ENCODE data around the gene SPAG9. TPM values are rescaled to one million over a fixed set of nuclear protein-coding genes. Genes with fewer than 3 reads are reported as not detected.
A peak's percentile ranks its signal among the peaks of the same experiment; 100 is the strongest.

SPAG9 gene
- total RNA-seq, 1 donor from 2014 or later = 48.2 TPM

DNA sequence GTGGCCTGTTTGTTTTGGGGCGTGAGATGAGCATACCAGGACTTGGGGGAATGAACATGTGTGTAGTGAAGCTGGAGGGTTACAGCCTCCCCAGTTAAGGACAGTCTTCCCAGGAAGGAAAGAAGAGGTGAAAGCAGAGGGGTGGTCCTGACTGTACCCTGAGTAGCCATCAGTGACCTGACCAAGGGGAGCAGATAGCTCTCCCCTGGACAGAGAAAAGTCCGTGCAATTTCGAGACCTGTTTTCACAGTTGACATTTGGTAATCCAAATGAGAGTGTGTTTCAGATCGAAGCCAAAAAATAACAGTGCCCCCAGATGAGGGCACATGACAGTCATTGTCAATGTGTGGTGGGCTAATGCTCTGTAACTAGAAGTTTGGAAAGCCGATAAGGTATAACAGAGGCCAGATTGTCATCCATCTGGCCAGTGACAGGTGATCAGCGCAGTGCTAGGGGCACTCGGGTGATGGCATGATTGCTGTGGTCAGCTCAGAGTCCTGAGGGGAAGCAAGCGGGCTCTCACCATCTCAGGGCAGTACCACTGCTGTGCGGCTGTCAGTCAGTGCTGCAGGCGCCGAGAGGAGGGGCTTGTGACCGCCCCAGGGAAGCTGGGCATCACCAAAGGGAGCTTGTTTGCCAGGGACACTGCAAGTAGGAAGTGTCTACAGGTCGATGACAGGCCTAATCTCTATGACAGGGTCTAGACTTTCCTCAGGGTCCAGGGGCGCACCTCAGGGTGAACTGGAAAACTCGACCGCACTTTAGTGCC lies 44.4 kb upstream of the SPAG9 start:
- TF ChIP-seq, protein P1, sequence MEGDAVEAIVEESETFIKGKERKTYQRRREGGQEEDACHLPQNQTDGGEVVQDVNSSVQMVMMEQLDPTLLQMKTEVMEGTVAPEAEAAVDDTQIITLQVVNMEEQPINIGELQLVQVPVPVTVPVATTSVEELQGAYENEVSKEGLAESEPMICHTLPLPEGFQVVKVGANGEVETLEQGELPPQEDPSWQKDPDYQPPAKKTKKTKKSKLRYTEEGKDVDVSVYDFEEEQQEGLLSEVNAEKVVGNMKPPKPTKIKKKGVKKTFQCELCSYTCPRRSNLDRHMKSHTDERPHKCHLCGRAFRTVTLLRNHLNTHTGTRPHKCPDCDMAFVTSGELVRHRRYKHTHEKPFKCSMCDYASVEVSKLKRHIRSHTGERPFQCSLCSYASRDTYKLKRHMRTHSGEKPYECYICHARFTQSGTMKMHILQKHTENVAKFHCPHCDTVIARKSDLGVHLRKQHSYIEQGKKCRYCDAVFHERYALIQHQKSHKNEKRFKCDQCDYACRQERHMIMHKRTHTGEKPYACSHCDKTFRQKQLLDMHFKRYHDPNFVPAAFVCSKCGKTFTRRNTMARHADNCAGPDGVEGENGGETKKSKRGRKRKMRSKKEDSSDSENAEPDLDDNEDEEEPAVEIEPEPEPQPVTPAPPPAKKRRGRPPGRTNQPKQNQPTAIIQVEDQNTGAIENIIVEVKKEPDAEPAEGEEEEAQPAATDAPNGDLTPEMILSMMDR (conservative IDR thresholded peaks at IDR 0.05; ENCODE audit: low read depth, low read length) = no peak
- H3K4me3 ChIP-seq (ENCODE audit: low read depth, low read length) = peak overlapping the region; percentile 95
- DNase-seq (ENCODE audit: low read depth) = no peak

DNA sequence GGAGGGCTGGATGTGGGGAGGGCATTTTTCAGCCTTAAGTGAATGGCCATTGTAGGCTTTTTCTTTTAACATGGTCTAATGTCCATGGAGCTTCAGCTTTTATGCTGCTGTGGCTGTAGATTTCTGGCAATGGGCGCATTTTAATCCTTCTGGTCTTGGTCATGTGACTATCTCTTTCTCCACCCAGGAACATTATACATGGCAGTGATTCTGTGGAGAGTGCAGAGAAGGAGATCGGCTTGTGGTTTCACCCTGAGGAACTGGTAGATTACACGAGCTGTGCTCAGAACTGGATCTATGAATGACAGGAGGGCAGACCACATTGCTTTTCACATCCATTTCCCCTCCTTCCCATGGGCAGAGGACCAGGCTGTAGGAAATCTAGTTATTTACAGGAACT lies 40.9 kb upstream of the SPAG9 start:
- no peak overlapping the region for H3K4me3 ChIP-seq (ENCODE audit: low read depth, low read length)
- DNase-seq (ENCODE audit: low read depth) = no peak
- TF ChIP-seq, protein P1 (conservative IDR thresholded peaks at IDR 0.05; ENCODE audit: low read depth, low read length) = no peak

DNA sequence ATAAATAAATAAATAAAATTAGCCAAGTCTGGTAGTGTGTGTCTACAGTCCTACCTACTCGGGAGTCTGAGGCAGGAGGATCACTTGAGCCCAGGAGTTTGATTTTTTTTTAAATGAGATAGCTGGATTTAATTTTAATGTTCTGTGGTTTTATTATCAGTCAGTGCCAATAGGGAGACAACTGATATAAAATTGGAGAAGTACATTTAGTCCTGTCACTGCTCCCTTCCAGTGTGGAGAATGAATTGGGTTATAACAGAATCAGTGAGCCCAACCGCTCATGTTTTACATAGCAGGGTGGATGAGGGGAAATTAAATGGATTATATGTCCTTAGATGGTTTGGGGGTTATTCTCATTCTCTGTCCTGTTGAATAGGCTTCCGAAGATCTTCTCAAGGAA lies 38.9 kb upstream of the SPAG9 start:
- TF ChIP-seq, protein P1 (conservative IDR thresholded peaks at IDR 0.05; ENCODE audit: low read depth, low read length) = no peak
- DNase-seq (ENCODE audit: low read depth) = no peak
- H3K4me3 ChIP-seq (ENCODE audit: low read depth, low read length) = no peak overlapping the region

DNA sequence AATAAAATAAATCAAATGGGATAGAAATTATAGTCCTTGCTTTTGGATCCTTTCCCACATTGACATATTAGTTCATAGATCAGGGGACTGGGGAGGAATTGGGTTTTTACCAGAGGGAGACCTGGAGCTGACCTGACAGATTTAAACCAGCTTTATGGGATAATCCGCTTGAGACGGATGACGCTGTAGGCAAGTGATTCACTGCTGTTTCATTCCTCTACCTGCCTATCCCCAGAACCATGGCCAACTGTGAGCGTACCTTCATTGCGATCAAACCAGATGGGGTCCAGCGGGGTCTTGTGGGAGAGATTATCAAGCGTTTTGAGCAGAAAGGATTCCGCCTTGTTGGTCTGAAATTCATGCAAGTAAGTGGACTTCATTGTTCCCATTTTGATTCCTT lies 34.7 kb upstream of the SPAG9 start:
- TF ChIP-seq, protein P1 (conservative IDR thresholded peaks at IDR 0.05; ENCODE audit: low read depth, low read length) = no peak
- H3K4me3 ChIP-seq (ENCODE audit: low read depth, low read length) = no peak overlapping the region
- no peak for DNase-seq (ENCODE audit: low read depth)

DNA sequence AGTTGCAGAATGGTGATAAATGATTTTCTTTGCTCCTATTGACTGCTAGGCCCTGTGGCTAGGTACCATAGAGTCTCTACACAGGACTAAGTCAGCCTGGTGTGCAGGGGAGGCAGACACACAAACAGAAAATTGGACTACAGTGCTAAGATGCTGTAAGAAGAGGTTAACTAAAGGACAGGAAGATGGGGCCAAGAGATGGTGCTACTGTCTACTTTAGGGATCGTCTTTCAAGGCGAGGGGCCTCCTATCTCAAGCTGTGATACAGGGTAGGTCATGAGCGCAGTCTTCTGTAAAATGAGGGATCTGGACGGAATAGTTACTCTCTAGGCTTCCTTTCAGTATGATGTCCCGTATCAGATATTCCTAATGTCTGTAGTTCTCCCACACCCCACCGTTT lies 33.5 kb upstream of the SPAG9 start:
- TF ChIP-seq, protein P1 (conservative IDR thresholded peaks at IDR 0.05; ENCODE audit: low read depth, low read length) = no peak
- peak overlapping the region; percentile 80 for H3K4me3 ChIP-seq (ENCODE audit: low read depth, low read length)
- DNase-seq (ENCODE audit: low read depth) = no peak

DNA sequence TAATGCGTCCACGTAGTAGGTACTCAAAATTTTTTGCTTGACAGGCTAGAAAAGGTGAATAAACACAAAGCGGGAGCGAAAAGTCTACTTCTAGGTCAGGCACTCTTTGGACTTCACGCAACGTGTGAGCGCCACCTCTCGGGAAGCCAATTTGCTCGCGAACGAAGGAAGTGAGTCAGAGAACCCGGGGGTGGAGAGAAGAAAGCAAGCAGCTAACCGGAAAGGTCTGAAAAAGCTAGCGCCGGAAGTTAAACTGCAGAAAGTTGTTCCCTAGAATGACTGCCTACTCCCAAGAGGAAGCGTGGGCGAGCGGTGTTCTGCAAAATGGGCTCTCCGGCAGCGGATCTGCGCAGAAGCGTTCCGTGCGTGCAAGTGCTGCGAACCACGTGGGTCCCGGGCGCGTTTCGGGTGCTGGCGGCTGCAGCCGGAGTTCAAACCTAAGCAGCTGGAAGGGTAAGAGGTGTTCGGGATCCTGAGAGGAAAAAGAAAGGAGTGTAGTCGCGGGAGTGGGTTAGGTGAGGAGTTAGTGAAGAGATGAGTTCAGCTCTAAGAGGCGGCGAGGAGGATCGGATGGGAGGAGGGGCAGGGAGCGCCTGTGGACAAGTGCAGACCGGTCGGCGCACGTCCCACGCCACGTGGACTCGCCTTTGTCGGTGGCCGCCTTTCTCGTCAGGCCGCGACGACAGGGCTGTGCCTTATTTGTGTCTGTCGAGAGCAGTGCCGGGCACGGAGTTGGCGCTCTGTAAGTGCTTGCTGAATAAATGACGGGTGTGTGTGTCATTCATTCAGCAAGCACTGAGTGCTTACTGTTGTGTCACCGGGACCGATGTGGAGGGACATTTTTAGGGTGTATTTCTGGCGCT lies 32.8 kb upstream of the SPAG9 start, which contains the start of gene NME1:
NME1 (plus strand) TSS at position 350 of the 863 bp plus-strand sequence. CDS start 2,096 bp downstream, outside the sequence.
- peak; percentile 99 for DNase-seq (ENCODE audit: low read depth)
- peak within 1 kb of the TSS; percentile 80 for H3K4me3 ChIP-seq (ENCODE audit: low read depth, low read length)
- TF ChIP-seq, protein P1 (conservative IDR thresholded peaks at IDR 0.05; ENCODE audit: low read depth, low read length) = peak; percentile 96
